HG02973 (cell line): ENCODE data around the gene ZNF438.

Experiments used
- ATAC-seq: cut with Tn5 transposase; IDR thresholded peaks from one replicate; pipeline ENCODE4 v1.9.1; 2021; ENCODE audit warnings: moderate library complexity; ENCODE audit not compliant: unreplicated experiment

ZNF438 gene

DNA sequence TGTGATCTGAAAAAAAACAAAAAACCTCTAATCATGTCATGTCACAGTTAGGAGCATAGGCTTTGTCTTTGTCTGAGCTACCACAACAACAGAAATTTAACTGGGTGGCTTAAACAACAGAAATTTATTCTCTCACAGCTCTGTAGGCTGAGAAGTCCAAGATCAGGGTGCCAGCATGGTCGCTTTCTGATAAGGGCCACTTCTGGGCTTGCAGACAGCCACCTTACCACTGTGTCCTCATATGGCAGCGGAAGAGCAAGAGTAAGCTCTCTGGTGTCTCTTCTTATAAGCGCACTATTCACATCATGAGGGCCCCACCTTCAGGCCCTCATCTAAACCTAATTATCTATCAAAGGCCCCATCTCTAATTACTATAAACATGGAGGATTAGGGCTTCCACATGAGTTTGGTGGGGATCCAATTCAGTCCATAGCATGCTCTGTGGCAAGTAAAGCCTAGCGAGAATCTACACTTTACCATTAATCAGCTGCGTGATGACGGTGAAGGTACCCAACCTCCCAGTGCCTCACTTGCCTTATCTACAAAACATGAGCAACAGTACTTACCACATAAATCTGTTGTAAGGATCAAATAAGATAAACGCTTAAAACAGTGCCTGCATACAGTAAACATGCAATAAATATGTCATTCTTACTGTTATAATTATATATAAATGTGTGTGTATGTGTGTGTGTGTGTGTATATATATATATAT is 17.3 kb downstream of the ZNF438 start:
- ATAC-seq = no peak

DNA sequence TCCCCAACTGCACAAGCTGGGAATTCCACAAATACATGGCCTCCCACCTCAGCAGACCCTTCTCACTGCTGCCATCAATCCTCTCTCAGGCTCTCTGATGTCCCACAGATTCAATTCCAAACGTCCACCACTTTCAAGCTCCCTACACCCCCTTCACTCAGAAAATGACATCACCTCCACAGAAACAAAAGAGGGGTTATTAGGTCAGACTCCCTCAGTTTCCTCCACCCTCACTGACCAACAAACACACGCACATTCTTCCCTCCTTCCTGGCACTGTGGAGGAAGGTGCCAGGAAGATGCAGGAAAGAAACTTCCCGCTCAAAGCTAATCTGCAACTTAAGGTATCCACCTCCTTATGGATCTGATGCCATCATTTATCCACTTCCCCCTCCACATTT is 18.3 kb downstream of the ZNF438 start:
- ATAC-seq = no peak

- no peak for ATAC-seq
Observed at GRCh38 chr10:31011665-31012022, 20.0 kb downstream of the ZNF438 start.

GRCh38 chr10:31011017-31011664 is 20.5 kb downstream of the ZNF438 start:
- ATAC-seq = no peak

- no peak for ATAC-seq
Observed at GRCh38 chr10:31010062-31010461, 21.6 kb downstream of the ZNF438 start.

DNA sequence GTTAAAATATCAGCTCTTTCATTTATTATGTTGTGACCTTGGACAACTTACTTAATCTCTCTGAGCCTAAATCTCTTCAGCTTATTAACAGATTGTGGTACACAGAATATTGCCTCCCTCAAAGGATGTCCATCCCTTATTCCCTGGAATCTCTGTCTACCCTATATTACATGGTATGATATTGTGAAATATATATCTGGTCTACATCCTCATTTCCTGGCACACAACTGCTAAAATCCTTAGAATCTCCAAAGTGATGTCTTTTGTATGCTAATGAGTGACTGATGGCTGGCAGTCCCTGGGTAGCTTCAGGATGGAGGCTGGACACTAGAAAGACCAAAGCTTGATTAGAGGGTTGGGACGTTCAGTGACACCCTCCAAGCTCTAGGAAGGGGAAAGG is 25.8 kb downstream of the ZNF438 start:
- no peak for ATAC-seq

DNA sequence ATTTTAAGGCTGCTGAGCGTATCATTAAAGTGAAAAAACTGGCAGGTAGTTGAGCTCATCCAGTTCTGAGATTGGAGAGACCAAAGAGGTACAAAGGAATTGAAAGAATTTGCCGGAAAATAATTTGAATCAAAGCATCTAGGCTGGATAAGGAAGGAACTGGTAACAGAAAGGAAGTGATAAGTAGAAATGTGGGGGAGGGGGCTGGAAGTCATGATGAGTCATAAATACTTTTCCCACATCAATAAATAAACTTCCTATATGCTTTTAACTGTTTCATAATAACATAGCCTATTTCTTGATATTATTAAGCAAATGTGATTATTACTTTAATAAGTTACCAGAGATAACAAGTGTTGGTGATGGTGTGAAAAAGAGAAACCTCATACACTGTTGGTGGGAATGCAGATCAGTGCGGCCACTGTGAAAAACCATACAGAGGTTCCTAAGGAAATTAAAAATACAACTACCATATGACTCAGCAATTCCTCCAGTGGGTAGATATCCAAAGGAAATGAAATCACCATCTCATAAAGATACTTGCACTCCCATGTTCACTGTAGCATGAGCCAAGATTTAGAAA is 27.0 kb downstream of the ZNF438 start:
- ATAC-seq = no peak

GRCh38 chr10:31001740-31002139 is 29.9 kb downstream of the ZNF438 start:
- no peak for ATAC-seq

DNA sequence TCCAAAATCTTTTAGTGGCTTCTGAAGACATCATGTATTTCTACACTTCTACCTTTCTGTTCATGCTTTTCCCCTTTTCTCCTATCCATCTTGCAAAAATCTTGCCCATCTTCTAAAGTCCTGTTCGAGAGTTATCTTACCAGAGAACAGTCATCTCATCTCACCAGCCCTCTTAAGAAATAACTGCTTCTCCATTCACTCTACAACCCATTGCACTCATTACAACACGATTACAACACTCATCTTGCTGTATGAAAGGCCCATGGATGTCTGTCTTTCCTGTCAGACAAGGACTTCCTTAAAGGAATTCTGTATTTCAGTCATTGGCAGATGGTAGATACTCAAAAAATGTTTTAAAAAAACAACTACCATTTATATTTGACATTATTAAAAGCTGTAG is 30.8 kb downstream of the ZNF438 start:
- ATAC-seq = no peak

GRCh38 chr10:31000071-31000782 is 31.4 kb downstream of the ZNF438 start:
- ATAC-seq = no peak

DNA sequence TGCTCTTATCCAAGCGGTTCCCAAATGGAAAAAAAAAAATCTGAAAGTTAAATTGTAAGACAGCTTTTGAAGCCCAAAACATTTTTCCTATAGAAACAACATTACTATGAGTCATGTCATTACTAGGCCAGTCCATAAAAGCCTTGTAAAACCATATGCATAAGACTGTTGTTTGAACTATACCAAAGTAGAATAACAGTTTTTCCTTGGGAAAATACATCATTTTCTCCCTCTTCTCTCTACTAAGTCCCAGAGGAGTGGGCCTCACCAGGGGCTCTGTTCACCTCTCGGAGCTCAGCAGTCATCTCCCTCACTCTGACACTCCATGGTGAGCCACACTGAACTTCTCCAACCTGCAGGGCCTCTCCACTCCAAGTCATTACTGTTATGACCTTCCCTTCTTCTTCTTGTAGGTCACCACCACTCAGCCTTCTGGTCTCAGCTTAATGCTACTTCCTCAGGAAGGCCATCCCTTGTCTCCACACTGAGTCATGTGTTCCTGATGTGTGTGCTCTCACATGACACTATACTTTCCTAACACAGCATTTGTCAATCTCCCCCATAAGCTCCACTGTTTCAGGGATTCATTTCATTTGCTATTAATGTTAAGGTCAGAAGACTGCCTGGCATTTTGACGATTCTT is 32.5 kb downstream of the ZNF438 start:
- no peak for ATAC-seq

- no peak for ATAC-seq
Observed at GRCh38 chr10:30997536-30998235, 34.0 kb downstream of the ZNF438 start.

GRCh38 chr10:30996481-30997005 is 35.1 kb downstream of the ZNF438 start:
- no peak for ATAC-seq

GRCh38 chr10:30995081-30995770 is 36.4 kb downstream of the ZNF438 start:
- no peak for ATAC-seq

- no peak for ATAC-seq
Observed at GRCh38 chr10:30993155-30993554, 38.5 kb downstream of the ZNF438 start.

GRCh38 chr10:30992681-30993080 is 39.0 kb downstream of the ZNF438 start:
- no peak for ATAC-seq

GRCh38 chr10:30991647-30992011 is 40.0 kb downstream of the ZNF438 start:
- no peak for ATAC-seq

GRCh38 chr10:30990971-30991646 is 40.6 kb downstream of the ZNF438 start:
- no peak for ATAC-seq

DNA sequence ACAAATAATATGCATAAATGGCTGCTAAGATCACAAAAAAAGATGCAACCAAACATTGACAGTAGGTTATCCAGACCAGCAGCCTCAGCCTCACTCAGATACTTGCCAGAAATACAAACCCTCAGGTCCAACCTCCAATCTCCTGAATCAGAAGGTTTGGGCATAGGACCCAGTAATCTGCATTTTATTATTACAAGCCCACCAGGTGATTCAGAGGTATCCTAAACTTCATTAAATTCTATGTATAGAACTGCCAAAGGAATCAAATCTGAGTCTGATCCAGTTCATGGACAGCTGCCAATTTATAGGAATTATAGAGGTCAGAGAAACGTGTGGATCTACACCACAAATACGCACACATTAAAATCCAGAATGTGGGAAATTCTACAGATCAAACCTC is 41.3 kb downstream of the ZNF438 start:
- ATAC-seq = no peak
